GM12878 (cell line): Measurements from ENCODE around the gene KHNYN. TPM values are rescaled to one million over a fixed set of nuclear protein-coding genes. Genes with fewer than 3 reads are reported as not detected.

Source experiments
- ATAC-seq: fragments of 200-7000 bp; cut with Tn5 transposase; 3 replicates; pipeline ENCODE4 v1.9.1; 2020; ENCODE audit warnings: mild to moderate bottlenecking, moderate library complexity
- BruUV-seq: library from RNA; stranded (reverse); fragments of 400-500 nt; replicated peaks from 2 replicates; lab custom pipeline; 2021; lab: Mats Ljungman, UMichigan
- CTCF ChIA-PET: fragments of 300-600 bp; sonication (Branson Sonifier 250); formaldehyde crosslinking; extraction: SDS; loops from one replicate; lab custom pipeline; 2021; ENCODE audit warnings: inconsistent platforms; lab: Yijun Ruan, JAX
- POLR2A ChIA-PET: fragments of 350-600 bp; formaldehyde crosslinking; extraction: SDS; loops from one replicate; lab custom pipeline; 2021; ENCODE audit warnings: inconsistent platforms; lab: Charles Lee
- RAD21 ChIA-PET: fragments of 300-600 bp; sonication (Branson Sonifier 250); formaldehyde crosslinking; loops from one replicate; lab custom pipeline; 2023; ENCODE audit warnings: antibody characterized with exemption; ENCODE audit not compliant: unreplicated experiment; lab: Charles Lee
- SMC1A ChIA-PET: fragments of 300-600 bp; sonication (Branson Sonifier 250); formaldehyde crosslinking; loops from one replicate; lab custom pipeline; 2023; ENCODE audit not compliant: unreplicated experiment, uncharacterized antibody; lab: Charles Lee
- DNase-seq: peaks from one replicate; pipeline ENCODE4 v3.0.0-alpha.2; 2011; ENCODE audit warnings: low read depth, low spot score
- FAIRE-seq: peaks from 3 replicates; lab custom pipeline; 2011; peaks lifted over from hg19 to GRCh38; lab: Jason Lieb, UNC
- H2AFZ ChIP-seq: 2 replicates; pipeline ENCODE4 v1.6.0; 2011; ENCODE audit warnings: low read depth, low read length, control low read depth; ENCODE audit not compliant: control insufficient read depth
- H3K27ac ChIP-seq: 2 replicates; pipeline ENCODE4 v1.5.1; 2011; ENCODE audit warnings: control low read depth; ENCODE audit not compliant: control insufficient read depth, insufficient read depth
- H3K27me3 ChIP-seq, 2 experiments: replicated peaks in 1 of 2; 2 replicates each; pipeline versions ENCODE4 v1.6.0 to v1.6.1; 2011; ENCODE audit warnings: low read length in 1 of 2; ENCODE audit not compliant: control insufficient read depth in 2 of 2, insufficient read depth in 2 of 2
- H3K36me3 ChIP-seq, 2 experiments: 2 replicates each; pipeline ENCODE4 v1.5.1; 2011; ENCODE audit warnings: low read length in 1 of 2; ENCODE audit not compliant: control insufficient read depth in 2 of 2, insufficient read depth in 2 of 2
- H3K4me1 ChIP-seq: 2 replicates; pipeline ENCODE4 v1.6.1; 2011; ENCODE audit warnings: mild to moderate bottlenecking, low read length, moderate library complexity, mixed read lengths; ENCODE audit not compliant: control insufficient read depth, insufficient read depth
- H3K4me2 ChIP-seq: 2 replicates; pipeline ENCODE4 v1.6.0; 2011; ENCODE audit warnings: control low read depth; ENCODE audit not compliant: control insufficient read depth, insufficient read depth
- H3K4me3 ChIP-seq: fragments of 200-600 bp; sonication (generic); 2 replicates; pipeline ENCODE4 v1.5.1; 2016
- H3K79me2 ChIP-seq: 2 replicates; pipeline ENCODE4 v1.6.0; 2011; ENCODE audit warnings: low read length; ENCODE audit not compliant: control insufficient read depth, insufficient read depth
- H3K9ac ChIP-seq: 2 replicates; pipeline ENCODE4 v1.8.0; 2011; ENCODE audit warnings: low read length, control low read depth, mixed read lengths; ENCODE audit not compliant: control insufficient read depth, insufficient read depth
- H3K9me3 ChIP-seq: replicated peaks from 3 replicates; pipeline ENCODE4 v1.5.1; 2011; ENCODE audit warnings: mild to moderate bottlenecking, low read length; ENCODE audit not compliant: control insufficient read depth, insufficient read depth
- H4K20me1 ChIP-seq: 2 replicates; pipeline ENCODE4 v1.6.0; 2011; ENCODE audit not compliant: control insufficient read depth, insufficient read depth
- BCL11A ChIP-seq: IDR thresholded peaks from 2 replicates; pipeline ENCODE4 v1.6.1; 2011; ENCODE audit warnings: low read depth, low read length
- CREM ChIP-seq: IDR thresholded peaks from 2 replicates; pipeline ENCODE4 v1.6.1; 2014; ENCODE audit warnings: antibody characterized with exemption, low read depth
- GABPA ChIP-seq: IDR thresholded peaks from 2 replicates; pipeline ENCODE4 v1.6.1; 2014; ENCODE audit warnings: antibody characterized with exemption, low read depth, mild to moderate bottlenecking, inconsistent platforms
- NR2C2 ChIP-seq: IDR thresholded peaks from 2 replicates; pipeline ENCODE4 v1.6.1; 2011; ENCODE audit warnings: borderline replicate concordance, low read depth; ENCODE audit not compliant: control insufficient read depth, insufficient read length
- REST ChIP-seq: IDR thresholded peaks from 2 replicates; pipeline ENCODE4 v1.6.1; 2012; ENCODE audit warnings: mild to moderate bottlenecking, low read depth, low read length
- ZBTB4 ChIP-seq: fragments of 450-650 bp; formaldehyde crosslinking; IDR thresholded peaks from 2 replicates; pipeline ENCODE4 v1.4.0; 2022; ENCODE audit warnings: mild to moderate bottlenecking, moderate library complexity
- WGBS: methylation state at CpG from one replicate; pipeline ENCODE4 v1.1.6; 2016; ENCODE audit warnings: low lambda C conversion rate; ENCODE audit not compliant: insufficient replicate concordance, insufficient coverage; ENCODE audit errors: missing lambda C conversion rate; 5-methylcytosine and 5-hydroxymethylcytosine counted together
- in situ Hi-C: fragments of 300-500 bp; cut with MboI; formaldehyde crosslinking; loops from 9 replicates; pipeline ENCODE4 v1.14.3; 2018; ENCODE audit warnings: mixed read lengths
- intact Hi-C: fragments of 100-400 bp; cut with micrococcal nuclease; formaldehyde crosslinking; loops from one replicate; pipeline ENCODE4 v1.14.2; 2022; ENCODE audit not compliant: unreplicated experiment
- polyA plus RNA-seq, 11 experiments: library from polyadenylated mRNA; depleted of rRNA in 4 of 11; unstranded in 6 of 11; stranded (reverse) in 5 of 11; fragments of >200 nt; fragmentation: Nextera tagmentation in 4 of 11; fragmentation: Illumina TruSeq in 1 of 11; extraction: Ambion mirVana in 4 of 11; extraction: Trizol in 1 of 11; gene quantifications; 1 replicate in 1 of 11; 2 replicates in 10 of 11; pipeline versions ENCODE4 v1.2.1 to v1.2.3, GENCODE V29; 2011 to 2016; ENCODE audit warnings: inconsistent platforms in 2 of 11, missing spikeins in 2 of 11, low read depth in 1 of 11
- total RNA-seq, 4 experiments: library from RNA; depleted of rRNA in 3 of 4; stranded (reverse); fragments of >200 nt in 3 of 4; fragmentation: Illumina TruSeq in 1 of 4; extraction: Trizol in 1 of 4; gene quantifications; 2 replicates each; pipeline versions ENCODE4 v1.2.1 to v1.2.3, GENCODE V29; 2013 to 2021

The KHNYN gene
- total and polyA plus RNA-seq, 10 of the 15 experiments (the other 5 are each of a cell fraction or from before 2014, with no cell fraction given) = 1.4 to 34.7 (median 21.5) TPM

- TF ChIP-seq REST (no peak), GABPA (no peak), BCL11A (no peak), NR2C2 (no peak)
Observed at GRCh38 chr14:24399999-24400718, 29.6 kb upstream of the KHNYN start (continued).

- no peak for ATAC-seq
- no peak for DNase-seq
- WGBS = 23% methylated on average over 9 of the region's 9 CpGs
- in situ Hi-C loops = no loop called here
- ChIA-PET CTCF (interaction anchor here (1.3 kb wide), 1 partner anchor 17 kb away, joined by 3 read pairs; no protein-coding TSS in a partner anchor), SMC1A (interaction anchor here (1.6 kb wide), 1 partner anchor 11 kb away, joined by 6 read pairs; no protein-coding TSS in a partner anchor), POLR2A (no interaction called here), RAD21 (no interaction called here)
- Histone ChIP-seq H3K4me2 (no peak overlapping the region), H3K27ac (no peak overlapping the region), H3K4me1 (no peaks in the 10 kb centered on the region), H3K9ac (no peak overlapping the region), H3K79me2 (no peaks in the 10 kb centered on the region), H3K36me3 (no peaks in the 10 kb centered on the region), H4K20me1 (no peaks in the 10 kb centered on the region), H3K4me3 (no peak overlapping the region), H3K9me3 (no peaks in the 10 kb centered on the region), H3K27me3 (peaks cover 4 to 8% of the 10 kb centered on the region in 2 experiments), H2AFZ (no peak overlapping the region)
- intact Hi-C loops = no loop called here
- no TSS peak for BruUV-seq
- no peak for FAIRE-seq
- no peak for TF ChIP-seq CREM
- TF ChIP-seq ZBTB4 (CRISPR knock-in tag) = no peak
Observed at GRCh38 chr14:24401810-24402702, 27.7 kb upstream of the KHNYN start.
